ENCODE results near the gene IL1R2.

IL1R2 gene

GRCh38 chr2:102005989-102006885 lies 14.5 kb downstream of the IL1R2 start:
- Histone ChIP-seq H3K4me1 (ENCODE audit: control insufficient read depth, insufficient read depth, low read length) (no peaks in the 10 kb centered on the region), H3K27ac (ENCODE audit: extremely low read depth, low read depth, low read length) (no peak overlapping the region), H3K9me3 (ENCODE audit: control insufficient read depth, insufficient read depth, low read depth, low read length) (no peaks in the 10 kb centered on the region), H3K4me3 (ENCODE audit: low read depth, low read length) (no peak overlapping the region), H3K36me3 (ENCODE audit: control insufficient read depth in 2 of 2, insufficient read depth in 1 of 2, low read length in 2 of 2) (no peaks in the 10 kb centered on the region)
- POLR2A ChIA-PET = interaction anchor here (0.8 kb wide), 1 partner anchor 237 kb away, joined by 3 read pairs; no protein-coding TSS in a partner anchor
- TF ChIP-seq ZNF24 (tag by site-specific recombination; IDR thresholded peaks at IDR 0.05) = no peak
- TF ChIP-seq, protein P1, sequence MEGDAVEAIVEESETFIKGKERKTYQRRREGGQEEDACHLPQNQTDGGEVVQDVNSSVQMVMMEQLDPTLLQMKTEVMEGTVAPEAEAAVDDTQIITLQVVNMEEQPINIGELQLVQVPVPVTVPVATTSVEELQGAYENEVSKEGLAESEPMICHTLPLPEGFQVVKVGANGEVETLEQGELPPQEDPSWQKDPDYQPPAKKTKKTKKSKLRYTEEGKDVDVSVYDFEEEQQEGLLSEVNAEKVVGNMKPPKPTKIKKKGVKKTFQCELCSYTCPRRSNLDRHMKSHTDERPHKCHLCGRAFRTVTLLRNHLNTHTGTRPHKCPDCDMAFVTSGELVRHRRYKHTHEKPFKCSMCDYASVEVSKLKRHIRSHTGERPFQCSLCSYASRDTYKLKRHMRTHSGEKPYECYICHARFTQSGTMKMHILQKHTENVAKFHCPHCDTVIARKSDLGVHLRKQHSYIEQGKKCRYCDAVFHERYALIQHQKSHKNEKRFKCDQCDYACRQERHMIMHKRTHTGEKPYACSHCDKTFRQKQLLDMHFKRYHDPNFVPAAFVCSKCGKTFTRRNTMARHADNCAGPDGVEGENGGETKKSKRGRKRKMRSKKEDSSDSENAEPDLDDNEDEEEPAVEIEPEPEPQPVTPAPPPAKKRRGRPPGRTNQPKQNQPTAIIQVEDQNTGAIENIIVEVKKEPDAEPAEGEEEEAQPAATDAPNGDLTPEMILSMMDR (tag by site-specific recombination; IDR thresholded peaks at IDR 0.05) = peak; percentile 19; the same call in 1 of the 2 replicates
- CTCF ChIA-PET = interaction anchor here (0.7 to 5.0 kb wide), 22 partner anchors 9 to 438 kb away, joined by 3 to 33 read pairs (median 3); no protein-coding TSS in a partner anchor

- ChIA-PET CTCF (interaction anchor here (1.0 to 5.0 kb wide), 9 partner anchors 8 to 287 kb away, joined by 3 to 33 read pairs (median 7); no protein-coding TSS in a partner anchor), POLR2A (no interaction called here)
- Histone ChIP-seq H3K4me3 (ENCODE audit: low read depth, low read length) (no peak overlapping the region), H3K9me3 (ENCODE audit: control insufficient read depth, insufficient read depth, low read depth, low read length) (no peaks in the 10 kb centered on the region), H3K27ac (ENCODE audit: extremely low read depth, low read depth, low read length) (no peak overlapping the region), H3K4me1 (ENCODE audit: control insufficient read depth, insufficient read depth, low read length) (no peaks in the 10 kb centered on the region), H3K36me3 (ENCODE audit: control insufficient read depth in 2 of 2, insufficient read depth in 1 of 2, low read length in 2 of 2) (no peaks in the 10 kb centered on the region)
- no peak for TF ChIP-seq ZNF830 (tag by site-specific recombination; IDR thresholded peaks at IDR 0.05; ENCODE audit: low read depth)
- no peak for TF ChIP-seq ZNF792 (tag by site-specific recombination; IDR thresholded peaks at IDR 0.05)
- TF ChIP-seq ZNF354C (tag by site-specific recombination; IDR thresholded peaks at IDR 0.05; ENCODE audit: borderline replicate concordance, low read depth) = no peak
- TF ChIP-seq ZNF791 (tag by site-specific recombination; IDR thresholded peaks at IDR 0.05) = no peak
- no peak for TF ChIP-seq ZSCAN18 (tag by site-specific recombination; IDR thresholded peaks at IDR 0.05)
- TF ChIP-seq ZSCAN23 (tag by site-specific recombination; IDR thresholded peaks at IDR 0.05) = no peak
Observed at GRCh38 chr2:102006886-102007278, 15.1 kb downstream of the IL1R2 start.

DNA sequence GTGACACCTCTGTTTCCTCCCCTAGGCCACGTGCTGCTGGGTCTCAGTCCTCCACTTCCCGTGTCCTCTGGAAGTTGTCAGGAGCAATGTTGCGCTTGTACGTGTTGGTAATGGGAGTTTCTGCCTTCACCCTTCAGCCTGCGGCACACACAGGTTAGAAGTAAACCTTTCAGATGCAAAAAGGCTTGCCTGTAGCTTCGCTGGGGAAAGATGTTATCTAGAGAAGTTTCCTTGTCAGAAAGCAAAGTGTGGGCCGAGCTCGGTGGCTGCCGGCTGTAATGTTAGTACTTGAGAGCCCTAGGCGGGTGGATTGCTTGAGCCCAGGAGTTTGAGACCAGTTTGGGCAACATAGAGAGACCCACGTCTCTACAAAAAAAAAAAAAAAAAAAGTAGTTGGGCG lies 16.7 kb downstream of the IL1R2 start:
- Histone ChIP-seq H3K9me3 (ENCODE audit: control insufficient read depth, insufficient read depth, low read depth, low read length) (no peaks in the 10 kb centered on the region), H3K4me1 (ENCODE audit: control insufficient read depth, insufficient read depth, low read length) (no peaks in the 10 kb centered on the region), H3K4me3 (ENCODE audit: low read depth, low read length) (no peak overlapping the region), H3K27ac (ENCODE audit: extremely low read depth, low read depth, low read length) (no peak overlapping the region), H3K36me3 (ENCODE audit: control insufficient read depth in 2 of 2, insufficient read depth in 1 of 2, low read length in 2 of 2) (no peaks in the 10 kb centered on the region)
- POLR2A ChIA-PET = no interaction called here
- CTCF ChIA-PET = interaction anchor here (0.6 to 5.0 kb wide), 4 partner anchors 12 to 435 kb away, joined by 3 to 33 read pairs (median 15); no protein-coding TSS in a partner anchor
- TF ChIP-seq, protein P2, sequence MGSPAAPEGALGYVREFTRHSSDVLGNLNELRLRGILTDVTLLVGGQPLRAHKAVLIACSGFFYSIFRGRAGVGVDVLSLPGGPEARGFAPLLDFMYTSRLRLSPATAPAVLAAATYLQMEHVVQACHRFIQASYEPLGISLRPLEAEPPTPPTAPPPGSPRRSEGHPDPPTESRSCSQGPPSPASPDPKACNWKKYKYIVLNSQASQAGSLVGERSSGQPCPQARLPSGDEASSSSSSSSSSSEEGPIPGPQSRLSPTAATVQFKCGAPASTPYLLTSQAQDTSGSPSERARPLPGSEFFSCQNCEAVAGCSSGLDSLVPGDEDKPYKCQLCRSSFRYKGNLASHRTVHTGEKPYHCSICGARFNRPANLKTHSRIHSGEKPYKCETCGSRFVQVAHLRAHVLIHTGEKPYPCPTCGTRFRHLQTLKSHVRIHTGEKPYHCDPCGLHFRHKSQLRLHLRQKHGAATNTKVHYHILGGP (tag by site-specific recombination; IDR thresholded peaks at IDR 0.05) = no peak
- TF ChIP-seq, protein P3, sequence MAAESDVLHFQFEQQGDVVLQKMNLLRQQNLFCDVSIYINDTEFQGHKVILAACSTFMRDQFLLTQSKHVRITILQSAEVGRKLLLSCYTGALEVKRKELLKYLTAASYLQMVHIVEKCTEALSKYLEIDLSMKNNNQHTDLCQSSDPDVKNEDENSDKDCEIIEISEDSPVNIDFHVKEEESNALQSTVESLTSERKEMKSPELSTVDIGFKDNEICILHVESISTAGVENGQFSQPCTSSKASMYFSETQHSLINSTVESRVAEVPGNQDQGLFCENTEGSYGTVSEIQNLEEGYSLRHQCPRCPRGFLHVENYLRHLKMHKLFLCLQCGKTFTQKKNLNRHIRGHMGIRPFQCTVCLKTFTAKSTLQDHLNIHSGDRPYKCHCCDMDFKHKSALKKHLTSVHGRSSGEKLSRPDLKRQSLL (tag by site-specific recombination; IDR thresholded peaks at IDR 0.05) = no peak
- TF ChIP-seq ZBTB17 (tag by site-specific recombination; IDR thresholded peaks at IDR 0.05) (no peak), RBAK (tag by site-specific recombination; IDR thresholded peaks at IDR 0.05) (no peak), ZNF571 (tag by site-specific recombination; IDR thresholded peaks at IDR 0.05) (no peak), ZBTB8A (tag by site-specific recombination; IDR thresholded peaks at IDR 0.05) (no peak), ZSCAN16 (tag by site-specific recombination; IDR thresholded peaks at IDR 0.05) (no peak), ZNF518A (tag by site-specific recombination; conservative IDR thresholded peaks at IDR 0.05; ENCODE audit: low read depth) (no peak), KLF16 (tag by site-specific recombination; IDR thresholded peaks at IDR 0.05) (no peak), ZNF24 (tag by site-specific recombination; IDR thresholded peaks at IDR 0.05) (no peak), ZNF510 (tag by site-specific recombination; IDR thresholded peaks at IDR 0.05; ENCODE audit: insufficient replicate concordance) (no peak)

Data from HEK293 (cell line).